Jurkat, Clone E6-1 (cell line): ENCODE measurements around the gene CSNK2A3.

ENCODE experiments used
- DNase-seq: peaks from one replicate; pipeline ENCODE4 v3.0.0-alpha.2; 2011; ENCODE audit warnings: low read depth, low spot score
- H3K4me3 ChIP-seq: 2 replicates; pipeline ENCODE4 v1.5.1; 2011; ENCODE audit warnings: mild to moderate bottlenecking, low read length, control low read depth, moderate library complexity

The CSNK2A3 gene

GRCh38 chr11:11311169-11311568 is 41.9 kb downstream of the CSNK2A3 start:
- no peak overlapping the region for H3K4me3 ChIP-seq
- peak; percentile 57 for DNase-seq

- no peak for DNase-seq
These were observed 43.1 kb downstream of the CSNK2A3 start for GRCh38 chr11:11309906-11310305.

GRCh38 chr11:11308249-11308648 is 44.8 kb downstream of the CSNK2A3 start:
- no peak for DNase-seq
- H3K4me3 ChIP-seq, result no peak overlapping the region

More at GRCh38 chr11:11309906-11310305, 43.1 kb downstream of the CSNK2A3 start:
- no peak overlapping the region for H3K4me3 ChIP-seq

- no peak for DNase-seq
These were observed 46.2 kb downstream of the CSNK2A3 start for GRCh38 chr11:11306855-11307254.

GRCh38 chr11:11304550-11304949 is 48.5 kb downstream of the CSNK2A3 start:
- H3K4me3 ChIP-seq, result no peak overlapping the region
- DNase-seq, result no peak

More at GRCh38 chr11:11306855-11307254, 46.2 kb downstream of the CSNK2A3 start:
- H3K4me3 ChIP-seq, result no peak overlapping the region

- H3K4me3 ChIP-seq, result no peak overlapping the region
- DNase-seq, result no peak
These were observed 50.5 kb downstream of the CSNK2A3 start for GRCh38 chr11:11302565-11302964.
